NOMO-1 (cell line): ENCODE measurements around the gene CSNK1G1.
A peak's percentile ranks its signal among the peaks of the same experiment; 100 is the strongest.
"Not testable (repeated sequence)": the region's sequence is repeated elsewhere in the genome, so short reads cannot be mapped to it uniquely, and the experiment has no call there.

ENCODE experiments used
- DNase-seq, 2 experiments: peaks; one replicate each; lab custom pipeline; 2025; ENCODE audit not compliant: unreplicated experiment in 2 of 2; lab: John Stamatoyannopoulos, UW

CSNK1G1 gene

DNA sequence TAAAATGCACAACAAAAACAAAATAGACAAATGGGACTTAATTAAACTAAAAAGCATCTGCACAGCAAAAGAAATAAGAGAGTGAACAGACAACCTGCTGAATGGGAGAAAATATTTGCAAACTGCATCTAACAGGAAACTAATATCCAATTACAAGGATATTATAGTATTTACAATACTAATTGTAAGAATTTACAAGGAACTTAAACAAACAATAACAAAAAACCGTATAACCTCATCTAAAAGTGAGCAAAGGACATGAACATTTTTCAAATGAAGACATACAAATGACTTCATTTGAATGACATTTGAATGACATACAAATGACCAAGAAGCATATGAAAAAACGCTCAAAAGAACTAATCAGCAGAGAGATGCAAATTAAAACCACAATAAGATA lies 66.4 kb downstream of the CSNK1G1 start:
- DNase-seq: no peak

DNA sequence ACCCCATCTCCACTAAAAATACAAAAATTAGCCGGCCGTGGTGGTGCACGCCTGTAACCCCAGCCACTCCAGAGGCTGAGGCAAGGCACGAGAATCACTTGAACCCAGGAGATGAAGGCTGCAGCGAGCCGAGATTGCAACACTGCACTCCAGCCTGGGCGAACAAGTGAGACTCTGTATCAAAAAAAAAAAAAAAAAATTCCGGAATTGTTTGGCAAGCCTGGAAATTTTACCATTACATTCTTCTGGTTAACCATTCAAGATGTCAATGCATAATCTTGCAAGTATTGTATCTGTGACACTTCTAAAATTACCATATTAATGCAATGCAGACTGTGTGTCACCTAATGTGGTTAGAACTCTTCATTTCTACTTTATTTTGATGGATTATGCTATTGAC lies 67.0 kb downstream of the CSNK1G1 start:
- DNase-seq: no peak

DNA sequence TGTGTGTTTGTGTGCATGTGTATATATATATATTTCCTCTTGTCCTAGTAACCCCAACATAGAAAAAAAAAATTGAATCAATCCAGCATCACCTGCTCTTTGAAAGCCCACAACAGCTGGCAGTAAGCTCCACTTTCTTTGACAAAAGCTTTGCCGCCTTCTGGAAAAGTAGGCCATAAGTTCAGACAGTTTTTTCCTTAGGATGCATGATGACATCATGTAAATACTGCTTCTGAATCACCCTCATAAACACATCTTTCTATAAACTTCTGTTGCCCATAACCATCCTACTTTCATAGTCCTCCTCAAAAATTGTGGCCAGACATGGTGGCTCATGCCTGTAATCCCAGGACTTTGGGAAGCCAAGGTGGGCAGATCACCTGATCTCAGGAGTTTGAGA lies 67.4 kb downstream of the CSNK1G1 start:
- DNase-seq: no peak

DNA sequence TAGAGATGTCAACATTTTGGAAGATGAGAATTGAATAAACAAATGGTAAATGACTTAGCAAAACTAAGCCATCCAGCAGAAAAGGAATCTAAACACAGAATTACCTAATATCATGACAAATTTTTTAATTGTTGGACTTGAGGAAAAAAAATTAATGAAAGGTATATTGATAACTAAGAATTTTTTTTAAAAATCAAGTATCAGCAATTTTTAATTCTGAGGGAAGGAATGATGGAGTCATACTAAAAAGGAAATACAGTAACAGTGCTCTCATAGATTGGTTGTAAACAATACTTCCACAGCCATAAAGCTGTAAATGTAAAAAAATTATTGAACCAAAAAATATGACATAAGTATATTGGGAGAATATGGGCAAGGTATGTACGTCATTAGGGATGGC lies 68.0 kb downstream of the CSNK1G1 start:
- no peak for DNase-seq

DNA sequence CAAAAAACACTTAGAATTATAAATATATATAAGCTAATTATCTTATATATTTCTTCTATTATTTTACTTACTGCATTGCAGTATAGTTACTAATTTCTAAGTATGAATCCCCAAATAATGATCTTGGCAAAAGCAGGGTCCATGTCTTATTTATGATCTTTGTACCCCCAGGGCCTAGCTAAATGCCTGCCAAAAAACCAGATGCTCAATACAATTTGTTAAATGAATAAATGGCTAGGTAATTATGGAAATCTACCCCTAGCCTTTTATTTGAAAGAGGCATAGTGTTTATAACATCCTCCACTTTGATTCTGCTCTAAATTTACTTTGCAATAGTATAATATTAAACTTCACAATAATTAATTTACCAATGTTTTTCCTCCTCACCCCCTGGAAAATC lies 69.5 kb downstream of the CSNK1G1 start:
- DNase-seq: no peak

DNA sequence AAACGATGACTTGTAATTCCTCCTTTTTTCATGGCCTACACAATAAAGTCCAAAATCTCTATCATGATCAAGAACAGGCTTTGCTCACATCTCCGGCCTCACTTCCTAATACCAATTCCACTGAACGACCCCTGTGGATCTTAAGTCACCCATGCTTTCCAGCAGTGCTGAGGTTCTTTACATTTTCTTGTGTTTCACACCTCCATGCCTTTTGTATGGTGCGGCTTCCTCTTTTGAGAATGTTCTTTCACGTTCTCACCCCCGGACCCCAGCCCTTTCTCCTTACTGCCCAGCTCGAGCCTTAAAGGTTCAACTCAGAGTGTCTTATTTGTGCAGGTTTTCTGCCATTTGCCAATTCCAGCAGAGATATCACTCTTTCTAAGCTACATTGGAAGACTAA lies 70.1 kb downstream of the CSNK1G1 start:
- DNase-seq: no peak

DNA sequence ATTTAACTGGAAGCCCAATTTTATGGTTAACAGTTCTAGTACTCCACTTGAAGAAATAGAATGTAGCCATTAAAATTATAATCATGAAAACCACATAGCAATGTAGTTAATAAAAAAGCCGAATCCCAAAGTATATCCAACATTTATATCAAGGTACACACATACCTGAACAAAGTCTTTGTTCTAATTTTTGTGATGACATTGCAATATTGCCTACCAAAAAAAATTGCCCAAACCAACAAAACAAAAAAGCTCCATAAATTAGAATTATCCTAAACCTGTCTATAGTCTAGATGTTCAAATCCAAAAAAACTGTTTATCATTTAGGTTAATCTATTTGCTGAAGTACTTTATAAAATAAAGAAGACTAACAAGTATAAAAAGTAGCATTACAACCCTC lies 70.8 kb downstream of the CSNK1G1 start:
- no peak for DNase-seq

DNA sequence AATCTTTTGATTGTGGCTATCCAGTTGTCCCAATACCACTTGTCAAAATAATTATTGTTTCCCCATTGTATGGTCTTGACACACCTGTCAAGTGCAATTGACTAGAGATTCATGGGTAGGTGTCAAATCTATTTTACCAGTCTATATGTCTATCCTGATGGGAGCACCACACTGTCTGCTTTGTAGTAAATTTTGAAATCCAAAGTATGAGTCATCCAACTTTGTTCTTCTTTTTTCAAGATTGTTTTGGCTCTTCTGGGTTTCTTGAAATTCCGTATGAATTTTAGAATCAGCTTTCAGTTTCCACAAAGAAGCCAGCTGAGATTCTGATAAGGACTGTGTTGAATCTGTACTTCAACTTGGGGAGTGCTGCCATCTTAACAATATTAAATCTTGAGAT lies 71.9 kb downstream of the CSNK1G1 start:
- DNase-seq: peak; percentile 21 to 90

DNA sequence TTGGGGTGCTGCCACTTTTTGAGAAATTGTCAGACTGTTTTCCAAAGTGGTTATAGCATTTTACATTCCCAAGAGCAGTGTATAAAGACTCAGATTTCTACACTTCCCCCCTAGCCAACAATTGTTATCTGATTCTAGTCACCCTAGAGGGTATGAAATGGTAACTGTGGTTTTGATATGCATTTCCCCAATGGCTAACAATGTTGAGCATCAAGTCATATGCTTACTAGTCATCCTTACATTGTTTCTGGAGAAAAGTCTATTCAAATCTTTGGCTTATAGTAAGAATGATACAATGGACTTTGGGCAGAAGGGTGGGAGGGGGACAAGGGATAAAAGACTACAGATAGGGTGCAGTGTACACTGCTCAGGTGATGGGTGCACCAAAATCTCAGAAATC lies 73.3 kb downstream of the CSNK1G1 start:
- no peak for DNase-seq

DNA sequence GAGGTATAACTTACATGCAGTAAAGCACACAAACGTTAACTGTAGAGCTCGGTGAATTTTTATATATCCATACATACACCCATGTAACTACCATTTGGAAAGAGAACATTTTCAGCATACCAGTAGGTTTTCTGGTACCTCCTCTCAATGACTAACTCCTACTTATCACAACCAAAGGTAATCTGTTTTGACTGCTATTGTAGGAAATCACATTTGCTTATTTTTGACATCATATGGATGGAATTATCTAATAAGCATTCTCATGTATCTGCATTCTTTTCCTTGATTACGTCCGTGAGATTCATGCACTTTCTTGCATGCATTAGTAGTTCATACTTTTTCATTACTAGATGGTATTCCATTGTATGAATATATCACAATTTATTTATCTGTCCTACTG lies 76.8 kb downstream of the CSNK1G1 start:
- DNase-seq: no peak

DNA sequence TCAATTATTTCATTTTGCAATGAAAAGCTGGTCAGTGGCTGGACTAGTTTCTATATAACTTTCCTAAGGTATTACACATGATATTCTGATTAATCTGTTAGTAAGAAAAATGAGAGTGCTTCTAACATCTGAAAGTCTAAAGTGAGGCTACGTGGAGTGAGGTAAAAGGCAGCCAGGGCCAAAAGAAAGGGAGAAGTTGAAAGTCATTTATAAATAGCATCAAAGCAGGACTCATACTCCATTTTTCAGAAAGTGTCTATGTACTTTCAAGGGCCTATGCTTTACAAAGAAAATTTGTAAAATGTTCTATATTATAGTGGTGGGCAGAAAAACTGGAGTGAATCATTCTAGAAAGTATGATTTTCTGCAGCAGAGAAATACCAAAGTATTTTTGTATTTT lies 80.0 kb downstream of the CSNK1G1 start:
- no peak for DNase-seq

DNA sequence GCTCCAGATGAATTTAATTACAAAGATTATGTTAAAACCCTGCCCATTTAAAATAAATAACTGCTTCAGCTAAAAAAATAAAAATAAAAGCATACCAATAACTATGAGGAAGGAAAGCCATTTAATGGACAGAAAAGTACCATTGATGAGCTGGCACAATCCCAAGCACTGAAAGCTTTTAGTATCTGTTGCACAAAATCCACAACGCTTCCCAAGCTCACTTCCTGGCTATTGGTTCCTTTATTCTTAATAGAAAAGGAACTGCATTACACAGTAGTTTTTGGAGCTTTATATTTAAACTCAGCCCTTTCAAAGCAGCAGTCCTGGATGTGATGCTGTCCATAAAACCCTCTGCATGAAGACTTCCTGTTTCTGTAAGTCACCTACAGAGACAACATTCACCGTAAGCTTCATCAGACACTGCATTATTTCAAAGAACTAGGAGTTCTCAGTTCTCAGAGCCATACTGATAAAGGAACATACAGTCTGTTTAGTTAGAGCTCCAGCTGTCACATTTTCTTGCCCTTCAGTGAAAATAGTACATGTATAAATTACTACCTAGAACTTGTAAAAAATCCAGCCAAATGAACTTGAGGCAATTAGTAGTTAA lies 81.5 kb downstream of the CSNK1G1 start:
- DNase-seq: peak in 1 of 2 experiments; percentile 11

DNA sequence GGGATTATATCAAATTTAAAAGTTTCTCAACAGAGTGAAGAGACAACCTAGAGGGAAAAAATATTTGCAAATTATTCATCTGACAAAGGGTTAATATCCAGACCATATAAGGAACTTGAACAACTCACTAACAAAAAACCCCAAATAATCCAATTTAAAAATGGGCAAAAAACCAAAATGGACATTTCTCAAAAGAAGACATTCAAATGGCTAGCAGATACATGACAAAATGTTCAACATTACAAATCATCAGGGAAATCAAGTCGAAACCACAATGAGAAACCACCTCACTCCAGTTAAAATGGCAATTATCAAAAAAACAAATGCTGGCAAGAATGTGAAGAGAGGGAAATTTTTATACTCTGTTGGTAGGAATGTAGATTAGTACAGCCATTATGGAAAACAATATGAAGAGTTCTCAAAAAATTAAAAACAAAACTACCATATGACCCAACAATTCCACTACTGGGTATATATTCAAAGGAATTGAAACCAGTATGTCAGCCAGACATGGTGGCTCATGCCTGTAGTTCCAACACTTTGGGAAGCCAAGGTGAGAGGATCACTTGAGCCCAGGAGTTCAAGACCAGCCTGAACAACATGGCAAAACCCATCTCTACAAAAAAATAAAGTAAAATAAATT lies 88.5 kb downstream of the CSNK1G1 start:
- DNase-seq: no peak

DNA sequence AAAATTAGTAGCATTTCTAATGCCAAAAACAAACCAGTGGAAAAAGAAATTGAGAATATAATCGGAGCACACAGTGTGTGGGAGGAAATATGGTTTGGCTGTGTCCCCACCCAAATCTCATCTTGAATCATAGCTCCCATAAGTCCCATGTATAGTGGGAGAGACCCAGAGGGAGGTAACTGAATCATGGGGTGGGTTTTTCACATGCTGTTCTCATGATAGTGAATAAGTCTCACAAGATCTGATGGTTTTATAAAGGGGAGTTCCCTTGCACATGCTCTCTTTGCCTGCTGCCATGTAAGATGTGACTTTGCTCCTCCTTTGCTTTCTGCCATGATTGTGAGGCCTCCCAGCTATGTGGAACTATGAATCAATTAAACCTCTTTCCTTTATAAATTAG lies 90.8 kb downstream of the CSNK1G1 start:
- not testable (repeated sequence) for DNase-seq

DNA sequence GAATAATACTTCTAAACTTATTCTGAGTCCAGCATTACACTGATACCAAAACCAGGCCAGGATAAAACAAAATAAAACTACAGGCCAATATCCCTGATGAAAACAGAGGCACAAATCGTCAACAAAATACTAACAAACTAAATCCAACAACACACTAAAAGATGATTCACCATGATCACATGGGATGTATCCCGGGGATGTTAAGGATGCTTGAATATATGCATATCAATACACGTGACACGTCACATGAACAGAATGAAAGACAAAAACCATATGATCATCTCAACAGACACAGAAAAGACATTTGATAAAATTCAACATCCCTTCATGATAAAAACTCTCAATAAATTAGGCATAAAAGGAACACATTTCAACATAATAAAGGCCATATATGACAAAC lies 91.5 kb downstream of the CSNK1G1 start:
- DNase-seq: no peak

DNA sequence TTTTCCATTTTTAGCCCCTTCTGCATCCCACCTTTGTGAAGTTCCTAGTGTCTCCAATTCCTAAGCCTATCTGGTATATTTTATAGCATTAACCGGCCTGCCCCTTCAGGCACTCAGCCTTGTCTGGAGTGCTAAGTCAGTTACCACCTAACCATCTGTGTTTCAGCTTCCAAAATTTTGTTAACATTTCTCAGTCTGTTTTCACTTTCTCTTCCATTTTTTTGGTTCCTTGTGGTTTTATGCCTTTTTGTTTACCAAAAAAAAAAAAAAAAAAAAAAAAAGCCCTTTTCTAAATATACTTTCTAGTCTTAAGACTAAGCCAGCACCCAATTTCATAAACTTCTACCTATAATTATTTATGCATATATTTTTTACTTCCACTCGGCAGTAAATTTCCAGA lies 92.4 kb downstream of the CSNK1G1 start:
- peak in 1 of 2 experiments; percentile 24 for DNase-seq

DNA sequence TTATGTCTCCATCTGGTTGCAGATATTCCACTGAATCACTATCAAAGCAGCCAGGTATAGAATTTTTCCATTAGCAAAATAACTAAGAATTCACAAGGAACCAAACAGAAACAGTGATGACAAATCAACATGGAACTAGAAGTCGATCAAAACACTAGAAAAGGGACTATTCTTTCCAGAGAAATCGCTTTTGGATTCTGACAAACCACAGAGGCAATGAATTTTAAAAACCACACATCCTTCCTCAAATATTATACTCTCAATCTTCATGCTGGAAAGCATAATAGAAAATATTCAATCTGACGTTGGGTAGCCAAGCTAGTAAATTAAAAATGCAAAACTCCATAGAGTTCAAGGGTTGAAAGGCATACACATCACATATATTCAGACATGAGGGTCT lies 99.9 kb downstream of the CSNK1G1 start:
- DNase-seq: no peak

DNA sequence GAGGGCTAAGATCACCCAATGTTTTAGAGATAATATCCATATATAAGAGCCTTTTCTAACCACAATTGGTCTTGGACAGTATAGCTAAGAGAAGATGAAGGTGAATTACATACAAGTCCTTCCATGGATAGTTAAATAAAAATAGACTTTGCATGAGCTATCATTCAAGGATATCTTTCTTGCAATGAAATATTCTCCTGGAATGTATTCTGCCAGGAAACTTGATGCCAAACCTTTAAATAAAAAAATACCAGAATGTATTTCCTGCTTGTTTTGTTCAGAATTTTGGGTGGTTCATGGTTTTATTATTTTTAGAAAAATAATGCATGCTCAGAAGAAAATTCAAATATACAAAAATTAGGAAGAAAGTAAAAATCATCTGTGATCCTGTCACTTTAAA lies 104.3 kb downstream of the CSNK1G1 start:
- no peak for DNase-seq

DNA sequence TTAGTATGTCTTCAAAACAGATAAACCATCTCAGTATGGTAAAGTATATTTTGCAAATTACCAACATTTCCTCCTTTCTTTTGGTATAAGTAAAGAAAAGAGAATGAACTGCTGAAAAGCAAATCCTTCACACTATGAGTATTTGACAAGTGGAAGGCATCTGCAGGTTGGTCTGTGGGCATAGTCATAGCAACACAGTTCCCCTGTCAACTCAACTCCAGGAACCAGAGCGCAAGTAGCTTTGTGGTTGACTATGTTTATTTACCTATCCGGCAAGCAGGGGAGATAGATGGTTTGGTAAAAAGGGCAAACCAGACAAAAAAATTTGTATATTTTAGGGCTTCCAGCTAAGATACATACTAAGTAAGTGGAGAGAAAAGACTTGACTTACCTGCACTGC lies 104.9 kb downstream of the CSNK1G1 start:
- DNase-seq: no peak

DNA sequence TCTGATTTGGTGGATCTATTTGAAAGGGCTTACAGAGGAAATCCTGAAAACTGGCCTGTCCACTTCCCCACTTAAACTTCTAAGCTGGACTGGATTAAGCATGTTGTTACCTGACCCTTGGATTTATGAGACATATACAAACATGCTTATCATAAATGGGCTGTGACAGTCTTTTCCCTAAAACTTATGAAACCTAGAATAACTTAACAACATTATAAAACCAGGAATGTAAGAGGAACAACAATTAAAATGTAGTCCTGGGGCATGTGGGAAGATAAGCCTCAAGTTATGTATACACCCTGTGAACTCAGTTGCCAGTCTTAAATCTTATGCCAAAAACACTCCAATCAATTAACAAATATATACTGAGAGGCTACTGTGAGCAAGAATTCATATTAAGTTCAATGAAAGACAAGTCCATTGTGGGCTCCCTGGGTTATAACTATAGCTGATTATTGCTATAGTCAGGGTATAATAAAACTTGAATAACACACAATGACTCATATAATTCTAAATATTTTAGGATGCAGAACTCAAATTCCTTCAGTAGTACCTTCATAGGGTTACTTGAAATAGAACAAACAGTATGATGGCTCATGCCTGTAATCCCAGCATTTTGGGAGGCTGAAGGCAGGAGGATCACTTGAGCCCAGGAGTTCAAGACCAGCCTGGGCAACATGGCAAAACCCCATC lies 105.9 kb downstream of the CSNK1G1 start:
- no peak for DNase-seq

DNA sequence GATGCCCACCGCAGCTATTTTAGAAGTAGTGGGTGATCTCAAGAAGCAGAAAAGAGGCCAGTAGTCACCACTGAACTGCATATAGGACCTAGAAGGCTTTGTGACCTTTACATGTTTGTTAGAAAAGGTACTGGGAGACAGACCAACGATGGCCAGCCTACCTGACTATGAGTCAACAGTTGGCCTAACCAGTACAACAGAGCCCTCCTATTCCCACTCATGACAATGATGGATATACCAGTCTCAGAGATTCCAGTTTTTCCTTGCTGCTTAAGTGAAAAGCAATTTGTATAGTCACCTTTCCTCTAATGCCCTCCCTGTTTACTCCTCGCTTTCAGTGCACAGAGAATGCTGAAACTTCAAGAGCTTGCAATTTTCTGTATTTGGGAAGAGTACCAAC lies 106.6 kb downstream of the CSNK1G1 start:
- DNase-seq: no peak

DNA sequence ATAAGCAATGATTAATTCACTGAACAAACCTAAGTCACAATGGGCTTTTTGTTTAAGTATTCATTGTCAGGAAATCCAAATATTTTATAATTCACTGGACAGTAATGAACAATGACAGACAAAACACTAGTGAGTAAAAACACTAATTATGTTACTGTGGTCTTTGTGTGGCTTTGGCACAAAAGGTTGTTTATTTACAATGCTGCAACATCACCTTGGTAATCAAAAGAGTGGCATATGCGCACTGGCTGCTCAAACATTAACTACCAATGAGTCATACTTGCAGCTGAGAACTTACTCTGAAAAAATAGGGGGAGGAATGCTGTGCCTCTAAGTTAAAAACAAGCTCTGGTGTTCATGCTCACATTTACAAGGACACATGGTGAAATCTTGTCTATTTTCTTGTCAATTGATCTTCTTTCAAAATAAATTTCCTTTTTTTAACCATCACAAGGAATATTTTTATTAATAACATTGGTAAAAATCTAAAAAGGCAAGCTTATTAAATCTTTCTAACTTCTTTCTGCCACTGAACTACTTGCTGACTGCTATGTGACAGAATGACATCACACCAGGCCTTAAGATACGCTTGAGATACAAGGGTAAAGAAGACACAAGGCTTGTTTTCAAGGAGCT lies 107.9 kb downstream of the CSNK1G1 start:
- DNase-seq: peak in 1 of 2 experiments; percentile 20
